Kidney (tissue), 14 donors: ENCODE results near the gene DAGLB. TPM values are rescaled to one million over a fixed set of nuclear protein-coding genes. Genes with fewer than 3 reads are reported as not detected.
"Not testable (repeated sequence)": the region's sequence is repeated elsewhere in the genome, so short reads cannot be mapped to it uniquely, and the experiment has no call there.

ENCODE experiments used
- DNase-seq, 5 donors: peaks; one replicate each; pipeline ENCODE4 v3.0.0-alpha.2; 2013 to 2020
- FAIRE-seq: peaks from 2 replicates; lab custom pipeline; 2012; peaks lifted over from hg19 to GRCh38; lab: Jason Lieb, UNC
- H3K27ac ChIP-seq, 2 donors: one replicate each; pipeline ENCODE4 v1.7.0; 2013; ENCODE audit warnings: low read depth in 2 of 2, low read length in 2 of 2, inconsistent platforms in 1 of 2
- H3K27me3 ChIP-seq: one replicate; pipeline ENCODE4 v1.7.1; 2013; ENCODE audit warnings: low read length, inconsistent platforms; ENCODE audit not compliant: control insufficient read depth, insufficient read depth
- H3K36me3 ChIP-seq, 3 donors: one replicate each; pipeline versions ENCODE4 v1.7.0 to v1.7.1; 2013; ENCODE audit warnings: low read length in 3 of 3, control low read depth in 1 of 3, inconsistent platforms in 1 of 3; ENCODE audit not compliant: insufficient read depth in 3 of 3, control insufficient read depth in 2 of 3
- H3K4me1 ChIP-seq, 3 donors: one replicate each; pipeline versions ENCODE4 v1.7.0 to v1.7.1; 2013; ENCODE audit warnings: low read length in 3 of 3, inconsistent platforms in 1 of 3, low read depth in 1 of 3; ENCODE audit not compliant: control insufficient read depth in 2 of 3, insufficient read depth in 2 of 3
- H3K4me3 ChIP-seq, 3 donors: one replicate each; pipeline versions ENCODE4 v1.7.0 to v1.8.1; 2013; ENCODE audit warnings: low read length in 3 of 3, control low read depth in 1 of 3, inconsistent platforms in 1 of 3
- H3K9ac ChIP-seq, 3 donors: one replicate each; pipeline versions ENCODE4 v1.7.0 to v1.7.1; 2013; ENCODE audit warnings: low read length in 3 of 3, control low read depth in 1 of 3, inconsistent platforms in 1 of 3
- H3K9me3 ChIP-seq, 3 donors: one replicate each; pipeline versions ENCODE4 v1.7.0 to v1.7.1; 2013; ENCODE audit warnings: low read length in 3 of 3, control low read depth in 1 of 3, inconsistent platforms in 1 of 3; ENCODE audit not compliant: control insufficient read depth in 2 of 3, insufficient read depth in 1 of 3
- CTCF ChIP-seq: IDR thresholded peaks from 3 replicates; pipeline ENCODE4 v1.5.1; 2012; ENCODE audit warnings: mild to moderate bottlenecking, moderate library complexity, borderline replicate concordance; ENCODE audit not compliant: insufficient read depth; ENCODE audit errors: extremely low read depth
- intact Hi-C: fragments of 100-400 bp; cut with DNase I; formaldehyde crosslinking; loops from one replicate; pipeline ENCODE4 v1.11.1; 2022
- polyA plus RNA-seq: library from polyadenylated mRNA; stranded (reverse); fragments of 350-450 nt; fragmentation: Illumina TruSeq; extraction: RNeasy Lipid Tissue Mini Kit (QIAGEN cat#74804); gene quantifications from one replicate; pipeline ENCODE4 v1.2.3, GENCODE V29; 2014; ENCODE audit warnings: low read depth, low replicate concordance; ENCODE audit not compliant: insufficient read depth
- total RNA-seq: library from RNA; stranded (reverse); fragmentation: NEBNext Ultra II Directional; extraction: Animal tissue kit (Norgen Biotek cat#: 25700); gene quantifications from one replicate; pipeline ENCODE4 v1.2.1, GENCODE V29; 2021
- donor health status: control.
- donor health status: control.
- donor health status: control.
- donor health status: control.
- donor health status: control.
- donor health status: DM: yes; HTN: yes; CAD: no.
- donor health status: Normal renal cell carcinoma (clear cell type).

DAGLB gene
- total and polyA plus RNA-seq, 2 donors from 2014 or later: 7.7 to 25.6 TPM

- Histone ChIP-seq H3K4me3 (no peak overlapping the region), H3K9ac (no peak overlapping the region), H3K36me3 (peaks cover 15 to 51% (median 32%) of the 10 kb centered on the region in 3 donors), H3K4me1 (no peaks in the 10 kb centered on the region), H3K27me3 (no peaks in the 10 kb centered on the region), H3K27ac (no peak overlapping the region), H3K9me3 (no peaks in the 10 kb centered on the region)
- no peak for TF ChIP-seq CTCF
- FAIRE-seq (no peak), DNase-seq (no peak)
- intact Hi-C loops: no loop called here
Measured at GRCh38 chr7:6465862-6466261, 18.1 kb upstream of the DAGLB start.

- intact Hi-C loops, H3K27ac ChIP-seq, H3K9me3 ChIP-seq, H3K4me1 ChIP-seq, H3K4me3 ChIP-seq, FAIRE-seq, H3K9ac ChIP-seq, H3K27me3 ChIP-seq: not testable (repeated sequence)
- peaks cover 15 to 40% (median 28%) of the 10 kb centered on the region in 3 donors for H3K36me3 ChIP-seq
- peak in 1 of 5 donors; percentile 16 for DNase-seq
Measured at GRCh38 chr7:6463609-6464008, 15.9 kb upstream of the DAGLB start.

GRCh38 chr7:6461946-6462550 lies 14.3 kb upstream of the DAGLB start:
- TF ChIP-seq CTCF: no peak
- peaks cover 15 to 36% (median 21%) of the 10 kb centered on the region in 3 donors for H3K36me3 ChIP-seq
- H3K9me3 ChIP-seq: no peaks in the 10 kb centered on the region
- peak in 1 of 5 donors; percentile 24 for DNase-seq
- no peaks in the 10 kb centered on the region for H3K27me3 ChIP-seq
- no peak overlapping the region for H3K27ac ChIP-seq
- H3K4me3 ChIP-seq: no peak overlapping the region
- H3K4me1 ChIP-seq: no peaks in the 10 kb centered on the region
- intact Hi-C loops: no loop called here
- no peak for FAIRE-seq
- no peak overlapping the region for H3K9ac ChIP-seq

GRCh38 chr7:6460990-6461584 lies 13.3 kb upstream of the DAGLB start:
- Histone ChIP-seq H3K4me3 (no peak overlapping the region), H3K9ac (no peak overlapping the region), H3K27me3 (no peaks in the 10 kb centered on the region), H3K9me3 (no peaks in the 10 kb centered on the region), H3K36me3 (peaks cover 10 to 29% (median 15%) of the 10 kb centered on the region in 3 donors), H3K4me1 (no peaks in the 10 kb centered on the region), H3K27ac (no peak overlapping the region)
- intact Hi-C loops: no loop called here
- FAIRE-seq (no peak), DNase-seq (peak in 1 of 5 donors; percentile 32)
- TF ChIP-seq CTCF: no peak
